SK-N-SH (cell line): Measurements from ENCODE around the gene XIRP2.

Experiments
- CTCF ChIP-seq: fragments of 200-600 bp; sonication (generic); IDR thresholded peaks from 2 replicates; pipeline ENCODE4 v1.6.1; 2017; ENCODE audit warnings: antibody characterized with exemption, mild to moderate bottlenecking, moderate library complexity
- GATA2 ChIP-seq: sonication (generic); formaldehyde crosslinking; IDR thresholded peaks from 2 replicates; pipeline ENCODE4 v1.5.0; 2020; ENCODE audit warnings: mild to moderate bottlenecking, missing genetic modification reagents
- POLR2AphosphoS5 ChIP-seq: IDR thresholded peaks from 2 replicates; pipeline ENCODE4 v1.6.1; 2012; ENCODE audit warnings: low read depth, low read length
- RCOR1 ChIP-seq: fragments of 150-350 bp; IDR thresholded peaks from 2 replicates; pipeline ENCODE4 v1.6.1; 2017; ENCODE audit warnings: antibody characterized with exemption, low read length

- no peak for TF ChIP-seq RCOR1
- TF ChIP-seq POLR2AphosphoS5: no peak
- TF ChIP-seq GATA2: no peak
- TF ChIP-seq CTCF: no peak
These were observed 160.5 kb downstream of the XIRP2 start for GRCh38 chr2:167048829-167049228.
